Inflammatory macrophage treated with lipopolysaccharide for 4 hours (primary cell): ENCODE data around the gene FXYD2.
"Not testable (repeated sequence)": the region's sequence is repeated elsewhere in the genome, so short reads cannot be mapped to it uniquely, and the experiment has no call there.

Source experiments
- DNase-seq: peaks from one replicate; pipeline ENCODE4 v3.0.0-alpha.2; 2020

The FXYD2 gene

DNA sequence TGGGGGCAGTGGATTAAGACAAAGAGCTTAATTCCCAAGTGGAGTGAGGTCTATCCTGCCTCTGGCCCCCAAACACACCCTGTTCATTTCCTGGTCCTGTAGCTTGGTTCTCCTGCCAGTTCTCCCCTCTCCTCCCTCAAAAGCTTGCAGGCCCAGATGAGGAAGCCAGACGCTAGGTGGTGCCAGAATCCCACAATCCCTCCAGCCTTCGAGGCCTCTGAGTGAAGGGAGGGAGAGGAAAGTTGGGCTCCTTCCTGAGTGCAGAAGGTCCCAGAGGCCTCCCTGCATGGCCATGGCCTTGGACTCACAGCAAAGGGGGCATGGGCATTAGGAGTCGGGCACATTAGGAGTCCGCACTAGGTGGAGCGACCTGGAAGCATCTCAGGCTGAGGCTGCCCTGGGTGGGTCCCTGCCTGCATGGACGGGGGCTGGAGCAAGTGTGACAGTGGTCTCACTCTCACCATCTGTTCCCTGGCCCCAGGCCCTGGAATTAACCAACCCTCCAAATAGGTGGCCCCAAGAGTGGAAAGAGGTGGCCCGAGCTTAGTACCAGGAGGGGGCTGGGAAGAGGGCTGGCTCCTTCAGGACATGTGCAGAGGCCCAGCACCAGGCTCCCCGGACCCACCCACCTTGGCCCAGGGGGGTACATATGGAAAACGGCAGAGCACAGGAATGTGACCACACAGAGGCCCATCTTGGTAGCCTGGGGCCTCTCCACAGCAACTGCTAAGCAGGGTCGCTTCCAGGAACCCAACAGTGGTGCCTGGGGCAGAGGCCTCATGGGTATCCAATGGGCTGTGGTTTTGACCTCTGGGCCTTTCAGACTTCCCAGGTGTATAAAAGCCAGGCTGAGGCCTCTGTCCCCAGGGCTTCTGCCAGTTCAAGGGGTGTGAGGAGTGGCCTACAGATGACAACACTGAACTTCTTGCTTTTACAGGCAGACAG, 5.2 kb downstream of the FXYD2 start:
- peak; percentile 73 for DNase-seq

DNA sequence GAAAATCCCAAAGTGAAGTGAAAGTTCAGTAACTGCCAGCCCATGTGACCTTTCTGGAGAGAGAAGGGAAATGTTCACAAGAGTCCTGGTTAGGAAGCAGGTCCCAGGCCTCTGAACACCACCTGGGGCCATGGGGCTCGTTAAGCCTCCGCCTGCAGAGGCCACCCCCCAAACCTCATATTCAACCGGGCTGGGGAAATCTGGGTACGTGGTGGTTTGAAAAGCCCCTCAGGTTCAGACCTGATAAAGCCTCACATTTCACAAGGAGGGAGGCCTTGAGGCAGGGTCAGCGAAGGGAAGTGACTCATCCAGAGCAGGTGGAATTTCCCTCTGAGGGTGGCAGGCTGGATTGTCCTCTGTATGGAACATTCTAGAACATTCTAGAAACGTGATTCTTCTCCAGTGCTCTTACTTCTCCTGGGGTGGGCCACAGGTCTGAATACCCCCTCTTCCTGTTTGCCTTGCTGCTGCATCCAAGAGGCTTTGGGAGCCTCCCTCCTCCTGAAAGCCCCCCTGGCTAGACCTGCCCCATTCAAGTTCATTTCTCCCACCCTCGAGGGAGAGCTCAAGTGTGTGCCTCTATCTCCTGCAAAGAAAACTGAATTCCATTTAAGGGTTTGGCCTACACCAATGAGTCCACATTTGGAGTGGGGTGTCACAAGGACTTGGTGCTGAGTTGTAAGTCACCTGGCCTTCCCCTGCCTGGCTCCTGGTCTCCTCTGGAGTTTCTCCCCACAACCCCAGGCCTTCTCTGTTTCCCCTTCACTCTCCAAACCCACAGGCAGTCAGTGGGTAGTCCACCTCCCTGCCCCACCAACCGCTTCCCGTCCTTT, 6.3 kb downstream of the FXYD2 start:
- peak; percentile 88 for DNase-seq

DNA sequence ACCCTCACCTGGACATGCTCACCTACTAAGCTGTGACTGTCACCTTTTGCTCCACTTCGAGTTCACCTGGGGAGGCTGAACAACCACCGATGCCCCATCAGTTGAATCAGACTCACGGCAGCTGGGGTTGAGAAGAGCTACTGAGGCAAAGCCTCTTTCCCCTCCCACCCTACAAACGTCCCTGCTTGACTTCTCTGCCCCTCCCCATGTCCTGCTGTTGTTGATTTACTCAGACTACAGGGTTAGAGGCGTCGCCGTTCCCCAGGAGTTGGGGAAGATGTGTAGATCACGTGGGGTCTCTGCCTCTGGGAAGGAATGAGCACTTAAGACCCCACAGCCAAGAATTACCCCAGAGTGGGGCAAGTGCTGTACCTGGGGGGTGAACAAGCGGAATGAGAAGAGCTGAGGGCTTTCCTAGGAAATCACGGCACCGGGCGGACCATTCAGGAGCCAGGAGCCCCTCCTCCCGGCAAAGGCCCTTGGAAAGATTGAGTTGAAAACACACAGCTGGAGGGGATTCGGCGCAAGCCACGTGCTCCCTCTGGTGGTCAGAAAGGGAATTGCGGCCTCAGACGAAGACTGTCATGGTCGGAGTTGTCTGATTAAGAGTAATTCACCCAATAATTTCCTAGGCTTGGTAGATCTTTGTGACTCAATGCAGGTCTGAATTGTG, 7.0 kb downstream of the FXYD2 start:
- DNase-seq = peak; percentile 96

DNA sequence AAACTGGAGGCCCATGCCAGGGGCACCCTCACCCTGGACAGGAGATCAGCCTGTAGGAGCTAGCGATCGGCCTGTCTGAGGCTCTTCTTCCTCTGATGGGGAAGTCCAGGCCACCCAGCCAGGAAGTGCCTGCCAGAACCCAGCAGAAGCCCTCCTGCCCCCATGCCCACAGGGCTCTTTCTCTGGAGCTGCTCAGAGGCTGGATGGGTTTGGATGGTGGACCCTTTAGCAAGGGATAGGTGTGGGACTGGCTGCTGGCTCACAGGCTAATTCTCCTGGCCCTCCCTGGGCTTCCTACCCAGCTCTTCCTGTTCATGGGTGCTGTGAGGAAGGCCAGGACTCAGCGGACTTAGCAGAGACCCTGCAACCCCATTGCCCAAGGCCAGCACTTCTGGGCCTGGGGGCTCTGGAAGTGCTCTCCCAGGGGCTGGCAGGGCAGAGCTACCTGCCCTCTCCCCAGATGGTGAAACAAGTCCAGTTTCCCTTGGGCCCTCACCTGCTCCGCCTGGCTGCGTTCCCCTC, 7.6 kb downstream of the FXYD2 start:
- peak; percentile 62 for DNase-seq

DNA sequence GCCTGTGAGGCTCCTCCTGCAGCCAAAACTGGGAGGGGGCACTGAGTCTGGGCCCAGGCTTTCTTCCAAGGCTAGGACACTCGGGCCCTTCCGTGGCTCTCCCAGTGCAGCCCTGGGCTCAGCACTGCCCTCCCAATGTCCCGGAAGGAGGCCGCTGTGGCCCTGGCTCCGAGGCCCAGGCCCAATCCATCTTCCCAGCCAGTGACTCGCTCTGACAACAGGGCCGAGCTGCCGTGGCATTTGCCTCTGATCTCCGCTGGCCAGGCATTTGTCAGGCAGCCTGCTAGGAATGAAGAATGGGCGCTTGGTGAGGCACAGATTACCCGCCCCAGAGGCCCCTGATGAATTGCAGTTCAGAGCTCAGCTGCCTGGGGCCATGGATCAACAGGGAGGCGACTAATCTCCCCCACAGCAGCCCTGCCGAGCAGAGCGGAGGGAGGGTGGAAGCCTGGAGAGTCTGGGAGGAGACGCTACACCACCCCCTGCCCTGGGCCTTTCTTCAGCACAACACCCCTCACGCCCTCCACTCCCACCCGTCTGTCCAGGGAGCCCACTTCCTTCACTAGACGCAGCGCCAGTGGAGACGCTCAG, 8.3 kb downstream of the FXYD2 start:
- no peak for DNase-seq

DNA sequence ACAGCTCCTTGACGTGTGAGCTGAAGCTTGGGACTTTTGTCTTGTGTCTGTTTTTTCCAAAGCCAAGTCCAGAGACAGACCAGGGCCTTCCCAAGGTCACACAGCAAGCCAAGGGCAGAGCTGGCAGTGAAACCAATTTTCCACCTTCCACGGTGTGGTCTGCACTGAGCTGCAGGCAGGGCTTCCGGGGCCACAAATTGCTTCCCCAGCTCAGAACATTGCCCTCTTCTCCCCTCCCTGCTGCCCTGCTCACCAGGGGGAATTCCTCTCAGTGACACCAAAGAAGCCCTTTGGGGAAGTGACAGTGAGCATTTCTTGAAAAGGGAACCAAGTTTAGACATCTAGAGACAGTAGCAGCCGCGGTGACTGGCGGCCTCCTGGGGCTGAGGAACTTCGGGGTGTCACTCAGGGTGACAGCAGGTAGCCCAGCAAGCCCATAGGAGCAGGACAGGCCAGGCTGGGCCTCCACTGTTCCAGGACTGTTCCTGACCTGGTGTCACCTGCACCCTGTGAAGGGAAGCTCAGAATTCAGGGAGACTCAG, 9.2 kb downstream of the FXYD2 start:
- DNase-seq = peak; percentile 97

DNA sequence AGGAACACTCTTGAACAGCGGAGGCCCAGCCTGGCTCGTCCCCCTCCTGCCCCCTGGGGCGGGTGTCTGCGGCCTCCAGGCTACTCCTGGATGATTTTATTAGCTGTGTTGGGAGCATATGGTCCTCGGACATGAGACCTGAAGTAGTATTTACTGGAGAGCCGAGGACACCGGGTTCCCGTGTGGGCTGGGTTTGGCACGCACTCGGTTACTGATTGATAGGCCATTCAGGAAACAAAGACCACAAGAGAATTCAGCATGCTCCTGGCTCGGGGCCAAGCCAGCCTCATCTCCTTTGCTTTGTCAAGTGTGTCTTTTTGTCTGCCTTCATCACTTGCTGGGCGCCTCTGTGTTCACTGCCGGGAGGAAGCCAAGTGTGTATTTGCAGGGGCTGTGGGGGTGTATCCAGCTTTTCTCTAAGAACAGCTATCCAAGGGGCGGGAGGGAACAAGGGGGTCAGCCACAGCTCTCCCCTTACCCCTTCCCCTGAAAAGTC, 9.7 kb downstream of the FXYD2 start:
- no peak for DNase-seq

DNA sequence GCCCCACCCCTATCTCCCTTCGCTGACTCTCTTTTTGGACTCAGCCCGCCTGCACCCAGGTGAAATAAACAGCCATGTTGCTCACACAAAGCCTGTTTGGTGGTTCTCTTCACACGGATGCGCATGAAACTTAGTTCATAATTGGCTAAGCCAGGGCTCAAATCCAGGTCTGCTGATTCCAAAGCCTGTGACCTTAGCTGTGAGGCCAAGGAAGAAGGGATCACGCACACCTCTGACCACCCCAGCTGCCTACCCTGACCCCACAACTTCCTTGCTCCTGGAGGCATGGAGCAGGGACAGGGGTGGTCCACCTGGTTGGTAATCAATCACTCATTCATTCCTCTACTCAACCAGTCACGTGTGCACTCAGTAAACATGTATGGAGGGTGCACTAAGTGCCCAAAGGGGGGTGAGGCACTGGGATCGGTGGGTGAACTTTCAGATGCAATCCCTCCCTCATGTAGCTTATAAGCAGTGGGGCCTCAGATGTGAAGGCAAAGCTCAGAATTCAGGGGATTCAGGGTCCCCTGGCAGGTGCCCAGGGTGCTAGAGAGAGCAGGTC, 10.3 kb downstream of the FXYD2 start:
- no peak for DNase-seq

DNA sequence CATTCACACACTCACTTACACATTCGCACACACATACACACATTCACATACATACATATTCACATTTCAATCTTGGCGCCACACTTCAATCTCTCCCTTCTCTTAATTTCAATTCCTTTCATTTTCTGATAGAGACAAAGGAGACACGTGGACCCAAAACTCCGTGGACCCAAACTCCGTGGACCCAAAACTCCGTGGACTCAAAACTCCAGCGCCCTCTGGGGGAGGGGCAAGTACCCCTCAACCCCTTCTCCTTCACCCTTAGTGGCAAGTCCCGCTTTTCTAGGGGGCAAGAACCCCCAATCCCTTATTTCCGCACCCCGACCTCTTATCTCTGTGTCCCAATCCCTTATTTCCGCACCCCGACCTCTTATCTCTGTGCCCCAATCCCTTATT, 14.5 kb downstream of the FXYD2 start:
- DNase-seq = not testable (repeated sequence)

DNA sequence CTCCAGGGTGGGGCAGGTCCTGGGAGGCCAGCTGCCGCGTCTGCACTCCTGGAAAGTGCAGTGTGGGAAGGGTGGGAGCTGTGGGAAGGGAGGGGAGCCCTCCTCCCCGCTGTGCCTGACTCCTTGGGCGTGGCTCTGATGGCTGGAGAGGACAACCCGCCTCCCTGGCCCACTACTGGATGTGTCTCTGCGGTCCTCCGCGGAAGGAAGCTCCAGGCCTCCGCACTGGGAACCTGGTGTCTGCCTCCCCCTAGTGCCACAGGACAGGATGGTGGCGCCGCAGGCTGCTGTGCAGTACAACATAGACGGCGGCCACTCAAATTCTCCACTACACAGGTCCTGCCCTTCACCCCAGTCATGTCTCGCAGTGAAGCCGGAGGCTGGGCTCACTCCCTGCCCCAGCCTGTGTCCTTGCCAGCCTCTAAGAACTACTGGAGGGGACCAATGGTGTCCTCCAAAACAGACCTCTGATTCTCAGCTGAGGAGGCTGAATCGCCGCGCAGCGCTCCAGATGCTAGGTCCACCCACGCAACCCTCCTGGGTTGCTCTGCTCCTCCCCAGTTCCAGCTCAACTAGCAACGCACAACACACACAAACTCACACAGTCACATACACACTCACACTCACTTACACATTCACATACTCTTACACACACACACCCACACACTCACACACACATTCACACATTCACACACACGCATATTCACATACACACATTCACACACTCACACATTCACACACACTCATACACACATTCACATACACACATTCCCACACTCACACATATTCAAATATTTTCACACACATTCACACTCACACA, 15.1 kb downstream of the FXYD2 start:
- peak; percentile 85 for DNase-seq

DNA sequence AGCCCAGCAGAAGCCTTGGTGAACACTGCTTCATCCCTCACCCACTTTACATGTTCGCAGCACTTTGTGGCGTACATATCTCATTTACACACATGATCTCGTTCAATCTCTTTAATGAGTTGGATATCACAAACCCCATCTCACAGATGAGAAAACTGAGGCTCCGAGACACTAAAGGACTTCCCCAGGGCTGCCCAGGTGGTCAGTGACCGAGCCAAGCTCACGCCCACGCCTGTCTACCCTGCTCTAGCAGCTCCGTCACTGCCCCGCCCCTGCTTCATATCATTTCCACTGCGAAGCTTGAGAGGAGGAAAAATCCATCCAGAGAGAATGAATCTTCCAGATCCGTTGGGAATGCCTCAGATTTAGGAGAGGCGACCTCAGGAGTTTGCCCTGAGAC, 15.8 kb downstream of the FXYD2 start:
- DNase-seq = no peak

DNA sequence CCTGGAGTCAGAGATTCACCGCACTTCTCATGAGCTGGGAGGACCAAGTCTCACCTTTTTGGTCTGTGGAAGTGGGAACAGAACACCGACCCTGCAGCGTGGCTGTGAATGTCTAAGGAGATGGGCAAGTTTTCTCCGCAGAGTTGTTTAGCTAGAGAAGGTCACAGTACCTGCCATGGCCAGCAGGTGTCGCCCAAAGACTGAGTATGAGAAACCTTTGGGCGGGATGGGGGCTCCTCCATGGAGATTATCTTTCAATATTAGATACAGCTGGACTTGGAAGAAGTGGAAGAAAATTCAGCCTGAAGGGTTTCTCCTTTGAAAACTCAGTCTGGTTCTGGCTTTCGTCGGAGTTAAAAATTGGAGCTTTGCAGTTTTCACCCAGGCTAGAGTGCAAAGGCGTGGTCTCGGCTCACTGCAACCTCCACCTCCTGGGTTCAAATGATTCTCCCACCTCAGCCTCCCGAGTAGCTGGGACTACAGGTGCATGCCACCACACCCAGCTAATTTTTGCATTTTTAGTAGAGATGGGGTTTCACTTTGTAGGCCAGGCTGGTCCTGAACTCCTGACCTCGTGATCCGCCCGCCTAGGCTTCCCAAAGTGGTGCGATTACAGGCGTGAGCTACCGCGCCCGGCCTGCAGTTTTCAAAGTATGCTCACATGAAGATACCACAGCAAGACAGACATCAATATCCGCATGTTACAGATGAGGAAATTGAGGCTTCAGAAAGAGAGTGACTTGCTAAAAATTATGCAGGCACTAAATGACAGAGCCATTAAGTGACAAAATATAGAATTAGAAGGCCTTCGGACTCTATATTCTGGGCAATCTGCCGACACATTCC, 16.8 kb downstream of the FXYD2 start:
- peak; percentile 73 for DNase-seq

DNA sequence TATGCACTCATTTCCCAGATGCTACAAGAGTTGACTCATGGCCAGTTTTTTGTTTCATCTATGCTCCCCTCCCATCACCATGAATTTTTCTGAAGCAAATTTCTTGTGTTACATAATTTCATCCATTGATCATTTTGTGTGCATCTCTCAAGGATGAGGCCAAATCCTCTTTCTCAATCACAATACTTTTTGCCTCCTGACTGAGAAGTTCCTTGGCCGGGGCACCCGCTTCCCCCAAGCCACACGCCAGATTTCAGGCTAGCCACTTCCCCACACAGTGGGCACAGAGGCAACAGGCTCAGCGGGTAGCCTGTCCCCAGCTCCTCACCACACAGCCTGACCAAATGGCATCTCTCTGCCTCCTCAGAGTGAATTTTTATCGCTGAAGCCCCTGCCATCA, 17.7 kb downstream of the FXYD2 start:
- DNase-seq = peak; percentile 72

DNA sequence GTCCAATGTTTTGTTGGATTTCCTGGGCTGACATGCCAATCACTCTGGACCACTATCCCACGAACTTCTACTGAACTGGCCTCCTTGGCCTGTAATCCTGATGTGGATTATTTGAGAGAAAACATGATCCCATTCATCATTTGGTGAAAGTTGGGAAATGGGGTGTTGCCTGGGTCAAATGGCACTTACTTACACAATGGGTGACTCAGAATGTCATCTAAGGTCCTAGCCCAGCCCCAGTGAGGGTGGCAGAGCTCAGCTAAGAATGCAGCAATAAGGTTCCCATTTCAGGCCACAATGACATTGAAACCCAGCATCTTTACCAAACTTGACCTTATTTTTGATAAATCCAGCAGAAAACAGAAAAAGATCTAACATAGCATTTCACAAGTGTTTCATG, 19.5 kb downstream of the FXYD2 start:
- DNase-seq = peak; percentile 90

DNA sequence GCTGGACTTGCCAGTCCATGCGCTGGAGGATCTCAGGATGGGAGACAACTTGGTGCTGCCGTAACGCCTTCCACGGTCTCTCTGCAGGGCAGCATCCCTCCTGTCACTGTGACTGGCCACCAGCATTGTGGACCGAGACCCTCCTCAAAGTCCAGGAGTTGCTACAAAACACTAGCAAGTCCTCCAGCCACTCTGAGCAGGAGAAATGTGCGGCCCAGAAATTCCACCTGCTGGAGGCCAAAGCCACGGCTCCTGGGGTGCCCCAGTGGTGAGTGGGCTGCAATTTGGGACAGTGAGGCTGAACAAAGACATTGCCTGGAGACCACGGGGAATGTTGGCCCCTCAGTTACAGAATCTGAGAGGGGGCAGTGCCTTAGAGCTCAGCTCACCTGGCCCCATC, 20.6 kb downstream of the FXYD2 start:
- no peak for DNase-seq

DNA sequence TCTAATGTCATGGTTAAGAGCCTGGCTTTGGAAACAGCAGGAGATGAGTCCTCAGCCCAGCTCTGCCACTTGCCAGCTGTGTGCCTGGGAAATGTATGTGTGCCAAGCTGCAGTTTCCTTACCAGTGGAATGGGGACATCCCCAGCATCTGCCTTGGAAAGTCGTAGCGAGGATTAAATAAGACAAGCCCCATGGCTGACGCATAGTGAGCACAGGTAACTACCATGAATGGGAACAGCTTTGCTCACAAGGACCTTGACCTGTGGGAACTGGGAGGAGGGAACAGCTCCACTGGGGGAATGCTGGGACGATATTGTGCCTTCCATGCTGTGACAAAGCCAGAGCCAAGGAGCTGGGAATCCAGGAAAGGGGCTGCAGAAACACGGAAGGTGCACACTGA, 24.9 kb downstream of the FXYD2 start:
- DNase-seq = no peak

DNA sequence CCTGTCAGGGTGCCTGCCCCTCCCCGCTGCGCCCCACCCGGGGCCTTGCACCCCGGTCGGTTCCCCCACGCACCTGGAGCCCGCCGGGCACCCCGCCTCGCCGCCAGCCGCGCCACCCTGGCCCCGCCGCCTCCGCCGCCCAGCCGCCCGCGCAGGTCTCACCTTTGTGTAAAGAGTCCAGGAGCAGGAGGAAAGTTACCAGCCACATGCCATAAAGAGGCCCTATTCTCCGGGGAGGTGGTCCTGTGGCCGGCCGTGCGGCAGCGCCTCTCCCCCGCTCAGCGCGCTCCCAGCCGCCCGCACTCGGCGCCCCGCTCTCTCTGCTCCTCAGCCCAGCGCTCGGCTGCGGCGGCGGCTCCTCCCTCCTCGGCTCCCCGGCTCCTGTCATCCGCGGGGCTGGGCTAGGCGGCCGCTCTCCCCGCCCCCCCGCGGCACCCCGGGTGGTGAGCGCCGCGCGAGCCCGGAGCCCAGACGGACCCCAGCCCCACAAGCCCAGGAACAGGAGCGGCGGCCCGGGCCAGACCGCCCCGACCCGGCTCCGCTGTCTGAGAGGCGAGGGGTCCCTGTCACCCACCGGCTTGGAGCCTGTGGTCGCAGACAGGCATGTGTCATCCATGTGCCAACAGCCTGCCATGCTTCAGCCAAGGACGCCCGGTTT, 27.5 kb downstream of the FXYD2 start, which contains the start of gene DSCAML1:
Gene DSCAML1, minus strand, starts transcription at position 345 of the 658 bp plus-strand sequence. Its CDS starts 137 bp downstream, at position 208.
- no peak for DNase-seq

DNA sequence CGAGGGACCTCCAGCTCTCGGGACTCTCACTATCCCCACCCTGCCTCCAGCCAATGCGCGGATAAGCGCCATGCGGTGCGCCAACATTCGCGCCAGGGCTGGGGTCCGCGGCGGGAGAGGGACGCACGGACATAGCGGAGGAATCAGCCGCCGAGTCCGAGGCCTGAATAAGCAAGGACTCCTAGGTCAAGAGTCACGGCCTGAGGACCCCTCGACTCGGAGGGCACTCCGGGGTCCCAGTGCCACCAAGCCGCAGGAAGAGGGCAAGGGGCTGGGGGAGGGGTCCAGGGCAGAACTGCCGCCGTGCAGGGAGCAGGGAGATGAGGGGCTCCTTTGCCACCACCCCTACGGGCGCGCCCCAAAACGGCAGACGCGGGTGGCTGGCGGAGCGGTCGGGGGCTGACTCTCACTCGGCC, 28.1 kb downstream of the FXYD2 start:
- no peak for DNase-seq
